Mesendoderm (in vitro differentiated cells): ENCODE measurements around the gene HMGA1. TPM values are rescaled to one million over a fixed set of nuclear protein-coding genes. Genes with fewer than 3 reads are reported as not detected.

Source experiments
- DNase-seq: peaks from one replicate; pipeline ENCODE4 v3.0.0; 2013
- H2AK5ac ChIP-seq: 2 replicates; pipeline ENCODE4 v1.6.1; 2013; ENCODE audit warnings: low read length, inconsistent platforms
- H2BK120ac ChIP-seq: 2 replicates; pipeline ENCODE4 v1.6.1; 2013; ENCODE audit warnings: low read depth, mild to moderate bottlenecking, low read length, moderate library complexity, mixed read lengths
- H2BK15ac ChIP-seq: replicated peaks from 2 replicates; pipeline ENCODE4 v1.6.1; 2013; ENCODE audit warnings: low read depth, mild to moderate bottlenecking, moderate library complexity
- H2BK5ac ChIP-seq: 2 replicates; pipeline ENCODE4 v1.6.1; 2013; ENCODE audit warnings: low read length, inconsistent platforms
- H3K18ac ChIP-seq: 2 replicates; pipeline ENCODE4 v1.6.1; 2013; ENCODE audit warnings: mild to moderate bottlenecking, low read length, mixed read lengths
- H3K23ac ChIP-seq: one replicate; pipeline ENCODE4 v1.6.1; 2013; ENCODE audit warnings: low read length
- H3K27ac ChIP-seq: 2 replicates; pipeline ENCODE4 v1.5.1; 2013; ENCODE audit warnings: low read depth, mild to moderate bottlenecking, inconsistent platforms, low read length, moderate library complexity
- H3K27me3 ChIP-seq: 2 replicates; pipeline ENCODE4 v1.6.1; 2013; ENCODE audit warnings: low read length, control low read depth, mild to moderate bottlenecking, inconsistent platforms; ENCODE audit not compliant: insufficient read depth, poor library complexity
- H3K36me3 ChIP-seq: 2 replicates; pipeline ENCODE4 v1.6.1; 2013; ENCODE audit warnings: low read length, inconsistent platforms; ENCODE audit not compliant: control insufficient read depth, insufficient read depth
- H3K4ac ChIP-seq: one replicate; pipeline ENCODE4 v1.6.1; 2013; ENCODE audit warnings: low read depth, mild to moderate bottlenecking, low read length, moderate library complexity
- H3K4me1 ChIP-seq: 2 replicates; pipeline ENCODE4 v1.6.1; 2013; ENCODE audit warnings: low read depth, low read length, inconsistent platforms; ENCODE audit not compliant: control insufficient read depth
- H3K4me2 ChIP-seq: 2 replicates; pipeline ENCODE4 v1.6.1; 2013; ENCODE audit warnings: low read length
- H3K4me3 ChIP-seq: 2 replicates; pipeline ENCODE4 v1.5.1; 2013; ENCODE audit warnings: mild to moderate bottlenecking, low read length
- H3K56ac ChIP-seq: one replicate; pipeline ENCODE4 v1.6.1; 2013; ENCODE audit warnings: low read length
- H3K79me1 ChIP-seq: 2 replicates; pipeline ENCODE4 v1.6.1; 2013; ENCODE audit warnings: low read length, inconsistent platforms
- H3K79me2 ChIP-seq: 2 replicates; pipeline ENCODE4 v1.6.1; 2013; ENCODE audit warnings: mild to moderate bottlenecking, low read length; ENCODE audit not compliant: control insufficient read depth, insufficient read depth
- H3K9ac ChIP-seq: 2 replicates; pipeline ENCODE4 v1.6.1; 2013; ENCODE audit warnings: low read length, inconsistent platforms
- H4K5ac ChIP-seq: one replicate; pipeline ENCODE4 v1.6.1; 2013; ENCODE audit warnings: low read length
- H4K8ac ChIP-seq: one replicate; pipeline ENCODE4 v1.6.1; 2013; ENCODE audit warnings: low read depth, mild to moderate bottlenecking, control low read depth, low read length, moderate library complexity
- WGBS: extraction: QIAGEN DNeasy Blood & Tissue Kit; methylation state at CpG from one replicate; pipeline ENCODE4 v1.1.7; 2013; ENCODE audit warnings: low lambda C conversion rate, missing lambda C conversion rate; ENCODE audit not compliant: insufficient coverage; ENCODE audit errors: extremely low coverage; 5-methylcytosine and 5-hydroxymethylcytosine counted together
- polyA plus RNA-seq, 2 experiments: library from polyadenylated mRNA; stranded (reverse); fragments of 200-250 nt; gene quantifications; one replicate each; pipeline ENCODE4 v1.2.3, GENCODE V29; 2013

The HMGA1 gene
- 3,300 TPM for polyA plus RNA-seq (2013, experiment 1 of 2)
- 3,237 TPM for polyA plus RNA-seq (2013, experiment 2 of 2)

- Histone ChIP-seq H3K4me2 (peak within 1 kb of the TSS; percentile 95), H4K8ac (peak within 1 kb of the TSS; percentile 67), H4K5ac (no peak within 1 kb of the TSS), H3K36me3 (peaks cover 12% of the 10 kb centered on the region), H2BK120ac (peak within 1 kb of the TSS; percentile 86), H2BK5ac (peak within 1 kb of the TSS; percentile 95), H3K9ac (peak within 1 kb of the TSS; percentile 97), H3K79me2 (peaks cover 46% of the 10 kb centered on the region), H3K4me1 (peaks cover 16% of the 10 kb centered on the region), H3K27ac (peak within 1 kb of the TSS; percentile 100), H3K4ac (peak within 1 kb of the TSS; percentile 99), H3K4me3 (peak within 1 kb of the TSS; percentile 80), H2BK15ac (no peak within 1 kb of the TSS), H3K18ac (peak within 1 kb of the TSS; percentile 98), H3K27me3 (no peaks in the 10 kb centered on the region), H3K79me1 (peaks cover 11% of the 10 kb centered on the region), H2AK5ac (peak within 1 kb of the TSS; percentile 95), H3K56ac (peak within 1 kb of the TSS; percentile 99), H3K23ac (peak within 1 kb of the TSS; percentile 95)
- WGBS: no CpG with 5 or more reads among the region's 91 CpGs
- peak; percentile 96 for DNase-seq
These were observed at the start of gene HMGA1 for GRCh38 chr6:34236443-34237315. HMGA1 (plus strand) TSS chr6:34236873; CDS start chr6:34240781, 3,908 bp downstream.

- Histone ChIP-seq H3K27ac (no peak overlapping the region), H3K36me3 (no peaks in the 10 kb centered on the region), H3K4ac (no peak overlapping the region), H3K18ac (no peak overlapping the region), H3K23ac (no peak overlapping the region), H3K9ac (no peak overlapping the region), H4K5ac (no peak overlapping the region), H3K56ac (no peak overlapping the region), H2AK5ac (no peak overlapping the region), H3K4me1 (no peaks in the 10 kb centered on the region), H3K79me1 (no peaks in the 10 kb centered on the region), H3K27me3 (no peaks in the 10 kb centered on the region), H3K4me2 (no peak overlapping the region), H4K8ac (no peak overlapping the region), H2BK120ac (no peak overlapping the region), H3K79me2 (no peaks in the 10 kb centered on the region), H2BK15ac (no peak overlapping the region), H3K4me3 (no peak overlapping the region), H2BK5ac (no peak overlapping the region)
- DNase-seq: no peak
- no CpG with 5 or more reads among the region's 12 CpGs for WGBS
These were observed 46.7 kb upstream of the HMGA1 start for GRCh38 chr6:34189806-34190503.

GRCh38 chr6:34190504-34191122 is 46.1 kb upstream of the HMGA1 start:
- DNase-seq: peak; percentile 50
- H3K79me1 ChIP-seq: no peaks in the 10 kb centered on the region
- no CpG with 5 or more reads among the region's 14 CpGs for WGBS

GRCh38 chr6:34194772-34195171 is 41.9 kb upstream of the HMGA1 start:
- H3K79me1 ChIP-seq: no peaks in the 10 kb centered on the region
- H4K5ac ChIP-seq: no peak overlapping the region
- no peak overlapping the region for H4K8ac ChIP-seq
- no peak overlapping the region for H2BK15ac ChIP-seq
- H3K27me3 ChIP-seq: no peaks in the 10 kb centered on the region
- no peaks in the 10 kb centered on the region for H3K79me2 ChIP-seq
- no peak overlapping the region for H3K27ac ChIP-seq
- no peak overlapping the region for H3K18ac ChIP-seq
- no peak overlapping the region for H3K4ac ChIP-seq
- no peak overlapping the region for H3K56ac ChIP-seq
- no peaks in the 10 kb centered on the region for H3K36me3 ChIP-seq
- WGBS: no CpG with 5 or more reads among the region's 3 CpGs
- no peak overlapping the region for H2AK5ac ChIP-seq
- H3K4me1 ChIP-seq: no peaks in the 10 kb centered on the region
- no peak for DNase-seq
- H2BK120ac ChIP-seq: no peak overlapping the region
- no peak overlapping the region for H3K4me2 ChIP-seq
- H2BK5ac ChIP-seq: no peak overlapping the region
- no peak overlapping the region for H3K23ac ChIP-seq
- no peak overlapping the region for H3K9ac ChIP-seq
- no peak overlapping the region for H3K4me3 ChIP-seq

More at GRCh38 chr6:34190504-34191122, 46.1 kb upstream of the HMGA1 start:
- H3K4ac ChIP-seq: no peak overlapping the region
- H3K79me2 ChIP-seq: no peaks in the 10 kb centered on the region
- H2AK5ac ChIP-seq: no peak overlapping the region
- no peak overlapping the region for H2BK120ac ChIP-seq
- no peaks in the 10 kb centered on the region for H3K27me3 ChIP-seq
- H2BK15ac ChIP-seq: no peak overlapping the region
- no peak overlapping the region for H4K8ac ChIP-seq
- H3K36me3 ChIP-seq: no peaks in the 10 kb centered on the region
- H3K23ac ChIP-seq: no peak overlapping the region
- H3K9ac ChIP-seq: no peak overlapping the region
- no peak overlapping the region for H2BK5ac ChIP-seq
- no peak overlapping the region for H3K56ac ChIP-seq
- H3K27ac ChIP-seq: no peak overlapping the region
- H3K4me1 ChIP-seq: no peaks in the 10 kb centered on the region
- H4K5ac ChIP-seq: no peak overlapping the region
- H3K4me2 ChIP-seq: no peak overlapping the region
- H3K18ac ChIP-seq: no peak overlapping the region
- no peak overlapping the region for H3K4me3 ChIP-seq

- no peak overlapping the region for H4K8ac ChIP-seq
- H3K4me3 ChIP-seq: no peak overlapping the region
- H3K18ac ChIP-seq: no peak overlapping the region
- H3K4ac ChIP-seq: no peak overlapping the region
- no peak overlapping the region for H2BK5ac ChIP-seq
- no peaks in the 10 kb centered on the region for H3K27me3 ChIP-seq
- no peaks in the 10 kb centered on the region for H3K79me2 ChIP-seq
- H3K23ac ChIP-seq: no peak overlapping the region
- H3K79me1 ChIP-seq: no peaks in the 10 kb centered on the region
- H3K36me3 ChIP-seq: no peaks in the 10 kb centered on the region
- H2AK5ac ChIP-seq: no peak overlapping the region
- no peak overlapping the region for H4K5ac ChIP-seq
- no peak for DNase-seq
- peak overlapping the region; percentile 52 for H3K9ac ChIP-seq
- no peak overlapping the region for H2BK15ac ChIP-seq
- no peak overlapping the region for H3K27ac ChIP-seq
- WGBS: no CpG with 5 or more reads among the region's 7 CpGs
- no peaks in the 10 kb centered on the region for H3K4me1 ChIP-seq
- H2BK120ac ChIP-seq: no peak overlapping the region
- H3K4me2 ChIP-seq: no peak overlapping the region
- H3K56ac ChIP-seq: peak overlapping the region; percentile 81
These were observed 41.0 kb upstream of the HMGA1 start for GRCh38 chr6:34195726-34196115.
